GM23248 (cell line): ENCODE data around the gene CACNA1I.

Experiments used
- EZH2 ChIP-seq: fragments of 200-600 bp; sonication (generic); IDR thresholded peaks from 2 replicates; pipeline ENCODE4 v1.6.1; 2018; ENCODE audit warnings: antibody characterized with exemption, mild to moderate bottlenecking; ENCODE audit not compliant: insufficient read depth, poor library complexity, severe bottlenecking
- EZH2phosphoT487 ChIP-seq: fragments of 200-600 bp; sonication (generic); IDR thresholded peaks from 2 replicates; pipeline ENCODE4 v1.6.1; 2018; ENCODE audit warnings: antibody characterized with exemption, moderate library complexity, mild to moderate bottlenecking, low read depth; ENCODE audit not compliant: insufficient read depth

DNA sequence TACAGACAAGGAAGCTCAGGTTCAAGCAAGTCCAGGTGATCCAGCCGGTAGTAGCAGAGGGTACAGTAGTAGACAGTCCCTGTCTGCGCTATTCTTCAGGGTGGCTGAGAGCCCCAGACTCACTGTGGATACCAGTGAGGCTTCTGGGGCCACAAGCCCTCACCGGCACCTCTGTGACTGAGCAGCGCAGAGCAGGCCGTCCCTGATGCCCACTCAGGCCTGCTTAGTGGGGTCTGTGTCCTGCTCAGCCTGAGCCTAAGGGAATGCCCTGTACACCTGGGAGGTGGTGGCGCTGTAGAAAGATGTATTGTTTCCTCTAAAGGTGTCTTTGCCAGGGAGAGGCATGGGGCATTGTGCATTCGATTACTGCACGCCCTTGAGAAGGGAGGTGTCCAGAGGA is 143.8 kb downstream of the CACNA1I start:
- no peak for TF ChIP-seq EZH2phosphoT487
- no peak for TF ChIP-seq EZH2
